Lower lobe of right lung (tissue), 2 donors: ENCODE results near the gene CYB5D1. TPM values are rescaled to one million over a fixed set of nuclear protein-coding genes. Genes with fewer than 3 reads are reported as not detected.
"Not testable (repeated sequence)": the region's sequence is repeated elsewhere in the genome, so short reads cannot be mapped to it uniquely, and the experiment has no call there.

Experiments used
- ATAC-seq, 2 donors: fragments of 200-7000 bp; cut with Tn5 transposase; one replicate each; pipeline ENCODE4 v1.9.1; 2020 to 2022; ENCODE audit warnings: mild to moderate bottlenecking in 2 of 2, moderate library complexity in 2 of 2
- DNase-seq: peaks from one replicate; pipeline ENCODE4 v3.0.0-alpha.2; 2020
- H3K27ac ChIP-seq: fragments of 200-600 bp; one replicate; pipeline ENCODE4 v1.8.0; 2022
- H3K27me3 ChIP-seq: fragments of 200-600 bp; one replicate; pipeline ENCODE4 v1.8.0; 2022; ENCODE audit warnings: low read depth
- H3K36me3 ChIP-seq: fragments of 200-600 bp; one replicate; pipeline ENCODE4 v1.8.0; 2022; ENCODE audit warnings: mild to moderate bottlenecking
- H3K4me1 ChIP-seq: fragments of 200-600 bp; one replicate; pipeline ENCODE4 v1.8.0; 2022
- H3K4me3 ChIP-seq: fragments of 200-600 bp; one replicate; pipeline ENCODE4 v1.8.0; 2022; ENCODE audit warnings: mild to moderate bottlenecking
- H3K9me3 ChIP-seq: fragments of 200-600 bp; one replicate; pipeline ENCODE4 v1.8.0; 2022
- CTCF ChIP-seq: fragments of 200-600 bp; IDR thresholded peaks from one replicate; pipeline ENCODE4 v1.8.0; 2022; ENCODE audit warnings: antibody characterized with exemption, mild to moderate bottlenecking
- intact Hi-C: fragments of 100-400 bp; cut with DNase I; formaldehyde crosslinking; loops from one replicate; pipeline ENCODE4 v1.11.0; 2022
- total RNA-seq: library from RNA; stranded (reverse); fragmentation: NEBNext Ultra II Directional; extraction: Animal tissue kit (Norgen Biotek cat#: 25700); gene quantifications from one replicate; pipeline ENCODE4 v1.2.1, GENCODE V29; 2021
- donor health status: DM: no; HTN: yes; CAD: no; lungs with severe emphysema.

CYB5D1 gene
- total RNA-seq, 1 donor from 2014 or later = 12.6 TPM

- peaks cover 38% of the 10 kb centered on the region for H3K4me1 ChIP-seq
- H3K9me3 ChIP-seq = no peaks in the 10 kb centered on the region
- intact Hi-C loops = no loop called here
- peaks cover 23% of the 10 kb centered on the region for H3K36me3 ChIP-seq
- DNase-seq (no peak), ATAC-seq (no peak)
- no peak overlapping the region for H3K27ac ChIP-seq
- peak overlapping the region; percentile 81 for H3K4me3 ChIP-seq
- TF ChIP-seq CTCF = no peak
- no peaks in the 10 kb centered on the region for H3K27me3 ChIP-seq
Measured at GRCh38 chr17:7859028-7859427, 1.2 kb downstream of the CYB5D1 start.

GRCh38 chr17:7862692-7863437 is 5.1 kb downstream of the CYB5D1 start:
- no peaks in the 10 kb centered on the region for H3K9me3 ChIP-seq
- peaks cover 12% of the 10 kb centered on the region for H3K36me3 ChIP-seq
- H3K27me3 ChIP-seq = no peaks in the 10 kb centered on the region
- H3K27ac ChIP-seq = no peak overlapping the region
- H3K4me3 ChIP-seq = no peak overlapping the region
- peaks cover 21% of the 10 kb centered on the region for H3K4me1 ChIP-seq
- ATAC-seq = peak in 1 of 2 donors; percentile 35
- intact Hi-C loops = no loop called here
- DNase-seq = no peak
- TF ChIP-seq CTCF = peak; percentile 83

- not testable (repeated sequence) for DNase-seq
Measured at GRCh38 chr17:7864384-7864783, 6.6 kb downstream of the CYB5D1 start.

GRCh38 chr17:7864995-7865650 is 7.3 kb downstream of the CYB5D1 start:
- H3K36me3 ChIP-seq = peaks cover 11% of the 10 kb centered on the region
- DNase-seq (no peak), ATAC-seq (no peak)
- H3K27ac ChIP-seq = no peak overlapping the region
- TF ChIP-seq CTCF = no peak
- no peak overlapping the region for H3K4me3 ChIP-seq
- no peaks in the 10 kb centered on the region for H3K27me3 ChIP-seq
- peaks cover 22% of the 10 kb centered on the region for H3K4me1 ChIP-seq
- no peaks in the 10 kb centered on the region for H3K9me3 ChIP-seq
- intact Hi-C loops = no loop called here

More at GRCh38 chr17:7864384-7864783, 6.6 kb downstream of the CYB5D1 start:
- ATAC-seq, intact Hi-C loops, H3K27me3 ChIP-seq, H3K36me3 ChIP-seq, H3K9me3 ChIP-seq, H3K4me3 ChIP-seq, H3K27ac ChIP-seq: not testable (repeated sequence)
- H3K4me1 ChIP-seq = peaks cover 22% of the 10 kb centered on the region

GRCh38 chr17:7867881-7868329 is 10.1 kb downstream of the CYB5D1 start:
- no peak for DNase-seq
- peaks cover 21% of the 10 kb centered on the region for H3K4me1 ChIP-seq
- peak in 1 of 2 donors; percentile 48 for ATAC-seq
- intact Hi-C loops = no loop called here
- no peak overlapping the region for H3K27ac ChIP-seq
- no peaks in the 10 kb centered on the region for H3K9me3 ChIP-seq
- H3K27me3 ChIP-seq = no peaks in the 10 kb centered on the region
- H3K4me3 ChIP-seq = no peak overlapping the region
- peaks cover 4% of the 10 kb centered on the region for H3K36me3 ChIP-seq
- TF ChIP-seq CTCF = no peak

GRCh38 chr17:7873051-7873450 is 15.2 kb downstream of the CYB5D1 start:
- peaks cover 15% of the 10 kb centered on the region for H3K4me1 ChIP-seq
- intact Hi-C loops = no loop called here
- no peaks in the 10 kb centered on the region for H3K27me3 ChIP-seq
- ATAC-seq (peak in 1 of 2 donors; percentile 82), DNase-seq (no peak)
- H3K36me3 ChIP-seq = peaks cover 4% of the 10 kb centered on the region
- no peak overlapping the region for H3K27ac ChIP-seq
- H3K4me3 ChIP-seq = no peak overlapping the region
- H3K9me3 ChIP-seq = no peaks in the 10 kb centered on the region
- no peak for TF ChIP-seq CTCF
